GM18867 (cell line): Measurements from ENCODE around the gene RYR2.
A peak's percentile ranks its signal among the peaks of the same experiment; 100 is the strongest.
"Not testable (repeated sequence)": the region's sequence is repeated elsewhere in the genome, so short reads cannot be mapped to it uniquely, and the experiment has no call there.

Experiments
- ATAC-seq: cut with Tn5 transposase; IDR thresholded peaks from one replicate; pipeline ENCODE4 v1.9.1; 2021; ENCODE audit warnings: mild to moderate bottlenecking, moderate library complexity; ENCODE audit not compliant: unreplicated experiment

The RYR2 gene

DNA sequence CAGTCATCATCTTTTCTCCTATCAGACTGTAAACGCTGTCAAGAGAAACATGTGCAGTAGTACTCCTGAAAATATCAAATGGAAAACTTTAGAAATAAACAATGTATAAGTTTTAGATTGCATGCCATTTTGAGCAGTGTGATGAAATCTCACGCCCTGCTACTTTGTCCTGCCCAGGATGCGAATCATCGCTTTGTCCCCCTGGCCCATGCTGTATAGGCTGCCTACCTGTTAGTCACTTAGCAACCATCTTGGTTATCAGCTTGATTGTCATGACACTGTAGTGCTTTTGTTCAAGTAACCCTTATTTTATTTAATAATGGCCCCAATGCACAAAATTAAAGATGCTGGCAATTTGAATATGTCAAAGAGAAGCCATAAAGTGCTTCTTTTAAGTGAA is 485.8 kb downstream of the RYR2 start:
- no peak for ATAC-seq

GRCh38 chr1:237528545-237528944 is 486.6 kb downstream of the RYR2 start:
- no peak for ATAC-seq

- no peak for ATAC-seq
Observed at GRCh38 chr1:237539055-237539454, 497.1 kb downstream of the RYR2 start.

- ATAC-seq, result no peak
Observed at GRCh38 chr1:237542525-237543418, 500.8 kb downstream of the RYR2 start.

DNA sequence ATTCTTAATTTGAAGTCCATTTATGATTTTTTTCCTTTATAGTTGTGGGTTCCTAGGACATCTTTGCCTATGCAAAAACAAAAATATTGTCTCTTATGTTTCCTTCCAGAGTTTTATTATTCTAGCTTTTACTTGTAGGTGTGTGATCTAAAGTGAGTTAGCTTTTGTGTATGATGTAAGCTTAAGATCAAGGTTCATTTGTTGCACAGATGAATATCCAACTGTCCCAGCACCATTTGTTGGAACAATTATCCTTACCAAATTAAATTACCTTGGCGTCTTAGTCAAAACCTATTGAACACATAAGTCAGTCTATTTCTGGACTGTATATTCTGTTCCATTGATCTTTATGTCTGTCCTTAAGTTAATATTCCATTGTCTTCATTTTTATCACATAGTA is 511.1 kb downstream of the RYR2 start:
- ATAC-seq, result no peak

DNA sequence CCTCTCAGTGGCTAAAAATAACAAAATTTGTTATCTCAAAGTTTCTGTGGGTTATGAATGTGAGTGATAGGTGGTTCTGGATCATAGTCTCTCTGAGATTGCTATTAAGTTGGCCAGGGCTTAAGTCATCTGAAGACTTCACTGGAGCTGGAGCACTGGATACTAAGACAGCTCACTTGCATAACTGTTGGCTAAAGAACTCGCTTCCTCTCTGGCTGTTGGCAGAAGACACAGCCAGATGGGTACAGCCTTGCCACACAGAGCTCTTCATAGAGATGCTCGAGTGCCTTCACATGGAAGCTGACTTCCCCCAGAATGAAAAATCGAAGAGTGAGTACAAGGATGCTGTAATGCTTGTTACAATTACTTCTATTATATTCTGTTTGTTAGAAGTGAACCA is 514.9 kb downstream of the RYR2 start:
- no peak for ATAC-seq

DNA sequence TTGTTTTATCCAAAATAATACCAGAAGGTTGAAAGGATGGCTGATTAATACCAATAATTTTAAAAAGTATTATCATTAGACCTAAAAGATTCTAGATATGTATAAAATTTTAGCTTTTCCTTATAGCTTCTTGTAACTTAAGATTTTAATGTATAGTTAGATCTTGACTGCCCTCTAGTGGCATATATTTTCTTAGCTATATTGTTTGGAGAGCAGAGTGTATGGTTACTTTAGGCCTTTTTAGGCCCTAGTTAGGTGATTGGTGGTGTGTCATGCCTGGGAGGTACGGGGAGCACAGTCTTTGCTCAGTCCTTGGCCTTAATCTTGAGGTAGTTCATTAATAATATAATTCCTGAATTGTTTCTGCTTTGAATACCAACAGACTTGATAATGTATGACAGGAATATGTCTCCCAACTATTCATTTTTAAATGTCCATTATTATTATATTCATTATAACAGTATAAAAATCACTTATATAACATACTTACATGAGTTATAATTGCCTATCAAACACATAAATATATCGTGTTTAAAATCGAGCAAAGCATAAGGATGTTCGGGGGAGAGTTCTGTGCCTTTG is 520.3 kb downstream of the RYR2 start:
- ATAC-seq, result peak; percentile 82

- ATAC-seq, result no peak
Observed at GRCh38 chr1:237565236-237565635, 523.3 kb downstream of the RYR2 start.

DNA sequence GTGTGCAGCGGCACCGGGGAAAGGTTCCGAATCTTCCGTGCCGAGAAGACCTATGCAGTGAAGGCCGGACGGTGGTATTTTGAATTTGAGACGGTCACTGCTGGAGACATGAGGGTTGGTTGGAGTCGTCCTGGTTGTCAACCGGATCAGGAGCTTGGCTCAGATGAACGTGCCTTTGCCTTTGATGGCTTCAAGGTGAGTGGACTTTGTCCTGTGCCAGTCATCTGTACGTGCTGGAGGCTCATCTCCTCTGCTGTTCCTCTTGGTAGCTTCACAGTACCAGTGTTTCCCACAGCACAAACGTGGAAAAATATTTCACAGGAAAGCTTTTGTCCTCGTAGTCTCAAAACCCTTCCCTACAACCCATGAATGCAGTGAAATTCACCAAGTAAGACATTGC is 524.6 kb downstream of the RYR2 start:
- no peak for ATAC-seq

DNA sequence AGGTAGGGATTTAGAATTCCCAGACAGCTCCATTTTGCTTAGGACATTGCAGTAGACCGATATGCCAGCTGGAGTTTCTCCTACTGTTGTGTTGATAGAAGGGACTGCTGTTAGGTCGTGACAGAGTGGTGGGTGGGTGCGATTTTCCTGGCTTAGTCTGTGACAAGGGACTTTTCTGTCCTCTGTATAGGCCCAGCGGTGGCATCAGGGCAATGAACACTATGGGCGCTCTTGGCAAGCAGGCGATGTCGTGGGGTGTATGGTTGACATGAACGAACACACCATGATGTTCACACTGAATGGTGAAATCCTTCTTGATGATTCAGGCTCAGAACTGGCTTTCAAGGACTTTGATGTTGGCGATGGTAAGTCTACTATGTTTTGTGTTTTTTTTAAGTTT is 527.0 kb downstream of the RYR2 start:
- ATAC-seq, result no peak

GRCh38 chr1:237570530-237570929 is 528.5 kb downstream of the RYR2 start:
- ATAC-seq, result peak; percentile 57

- no peak for ATAC-seq
Observed at GRCh38 chr1:237574536-237574935, 532.6 kb downstream of the RYR2 start.

DNA sequence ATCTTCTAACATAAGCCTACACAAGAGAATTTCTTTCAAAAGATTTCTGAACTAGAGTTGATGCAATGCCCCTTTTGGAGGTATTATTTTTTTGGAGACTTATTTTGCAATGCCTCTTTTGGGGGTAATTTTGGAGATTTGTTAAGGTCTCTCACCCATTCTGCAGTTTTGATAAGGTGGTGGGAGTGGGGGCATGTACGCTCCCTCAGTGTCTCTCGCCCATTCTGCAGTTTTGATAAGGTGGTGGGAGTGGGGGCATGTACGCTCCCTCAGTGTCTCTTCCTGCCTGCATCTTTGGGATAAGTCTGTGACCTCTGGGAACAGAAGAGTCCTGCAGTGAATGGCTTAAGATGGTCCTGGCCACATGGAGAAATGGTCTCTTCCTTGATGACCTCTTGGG is 536.6 kb downstream of the RYR2 start:
- ATAC-seq, result no peak

- no peak for ATAC-seq
Observed at GRCh38 chr1:237580726-237581125, 538.7 kb downstream of the RYR2 start.

DNA sequence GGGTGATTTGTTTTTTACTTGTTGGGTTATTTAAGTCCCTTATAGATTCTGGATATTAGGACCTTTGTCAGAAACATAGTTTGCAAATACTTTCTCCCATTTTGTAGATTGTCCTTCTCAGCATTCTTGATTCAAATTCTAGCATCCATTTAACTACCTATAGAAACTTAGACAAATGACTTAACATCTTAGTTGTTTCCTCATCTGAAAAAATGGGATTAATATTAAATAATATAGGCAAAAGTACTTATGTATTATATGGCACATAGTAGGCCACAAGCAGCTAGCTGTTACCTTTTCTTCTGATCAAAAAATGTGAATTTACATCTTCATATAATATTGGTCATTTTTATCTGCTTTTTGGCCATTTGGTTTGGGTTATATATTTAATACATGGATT is 541.3 kb downstream of the RYR2 start:
- no peak for ATAC-seq

DNA sequence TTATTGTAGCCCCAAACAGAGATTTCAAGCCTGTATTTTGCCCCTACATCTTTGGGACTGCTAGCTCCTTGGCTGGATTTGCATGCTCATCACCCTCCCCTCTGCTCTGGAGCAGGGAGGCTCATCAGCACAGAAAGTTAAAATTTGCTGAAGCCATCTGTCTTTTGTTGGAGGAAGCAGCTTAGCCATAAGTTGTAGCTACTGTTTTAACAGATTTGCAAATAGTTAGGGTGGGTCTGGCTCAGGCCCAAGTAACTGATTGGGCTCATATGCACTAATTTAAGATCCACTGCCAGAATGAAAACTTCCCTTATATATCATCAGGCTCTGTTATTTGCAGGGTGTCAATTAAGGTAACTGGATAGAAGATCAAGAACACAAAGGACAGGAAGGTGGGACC is 541.8 kb downstream of the RYR2 start:
- ATAC-seq, result no peak

GRCh38 chr1:237590386-237590785 is 548.4 kb downstream of the RYR2 start:
- no peak for ATAC-seq

DNA sequence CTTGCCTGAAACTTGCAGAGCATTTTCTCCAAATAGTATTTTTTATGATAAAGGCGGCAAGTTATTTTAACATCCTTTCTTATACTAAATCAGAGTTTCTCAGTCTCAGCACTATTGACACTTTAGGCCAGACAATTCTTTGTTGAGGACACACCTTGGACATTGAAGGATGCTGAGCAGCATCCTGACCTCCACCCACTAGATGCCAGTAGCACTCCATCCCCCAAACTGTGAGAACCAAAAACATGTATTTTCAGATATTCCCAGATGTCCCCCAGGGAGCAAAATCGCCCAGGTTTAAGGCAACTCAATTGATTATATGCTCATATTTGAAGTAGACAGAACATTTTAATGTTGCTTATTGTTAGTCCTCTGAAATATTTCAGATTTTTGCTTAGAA is 549.4 kb downstream of the RYR2 start:
- no peak for ATAC-seq

GRCh38 chr1:237603036-237603568 is 561.1 kb downstream of the RYR2 start:
- not testable (repeated sequence) for ATAC-seq

DNA sequence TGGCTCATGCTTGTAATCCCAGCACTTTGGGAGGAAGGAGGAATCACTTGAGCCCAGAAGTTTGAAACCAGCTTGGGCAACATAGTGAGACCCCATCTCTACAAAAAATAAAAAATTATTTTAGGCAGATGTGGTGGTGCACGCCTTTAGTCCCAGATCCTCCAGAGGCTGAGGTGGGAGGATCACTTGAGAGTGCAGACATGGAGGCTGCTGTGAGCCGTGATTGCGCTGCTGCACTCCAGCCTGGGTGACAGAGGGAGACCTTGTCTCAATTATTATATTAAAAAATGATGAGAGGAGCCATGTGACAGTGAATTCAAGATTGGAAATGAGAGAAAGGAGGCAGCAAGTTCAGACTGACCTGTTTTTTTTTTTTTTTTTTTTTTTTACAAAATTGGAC is 566.4 kb downstream of the RYR2 start:
- no peak for ATAC-seq

DNA sequence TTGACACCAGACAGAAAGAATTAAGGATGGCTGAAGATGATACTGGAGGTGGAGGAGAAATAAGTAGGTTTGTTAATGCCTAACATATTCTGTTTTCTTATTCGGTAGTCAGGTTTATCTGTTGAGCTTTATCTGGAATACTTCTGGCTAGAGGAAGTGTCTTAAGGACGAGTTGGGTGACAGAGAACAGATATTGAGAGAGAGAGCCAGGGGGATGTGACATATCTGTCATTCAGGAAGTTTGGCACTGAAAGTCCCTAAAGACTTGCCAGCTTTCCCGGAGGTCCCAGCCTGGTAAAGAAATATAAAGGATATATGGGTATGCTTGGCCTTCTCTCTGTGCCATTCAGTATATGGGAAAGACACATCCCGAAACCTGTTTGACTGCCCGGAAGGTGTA is 568.2 kb downstream of the RYR2 start:
- no peak for ATAC-seq

GRCh38 chr1:237613984-237614383 is 572.0 kb downstream of the RYR2 start:
- no peak for ATAC-seq
